Right lobe of liver (tissue), 6 donors: ENCODE results near the gene PKD1. TPM values are rescaled to one million over a fixed set of nuclear protein-coding genes. Genes with fewer than 3 reads are reported as not detected.

Experiments
- ATAC-seq, 4 donors: fragments of 200-7000 bp; cut with Tn5 transposase; one replicate each; pipeline ENCODE4 v1.9.1; 2020; ENCODE audit warnings: mild to moderate bottlenecking in 4 of 4, moderate library complexity in 4 of 4
- DNase-seq, 3 donors: peaks; one replicate each; pipeline ENCODE4 v3.0.0-alpha.2; 2020
- H3K27ac ChIP-seq, 3 donors: fragments of 200-600 bp; one replicate each; pipeline ENCODE4 v1.8.0; 2022
- H3K27me3 ChIP-seq, 2 donors: fragments of 200-600 bp; one replicate each; pipeline ENCODE4 v1.8.0; 2022
- H3K36me3 ChIP-seq, 4 donors: fragments of 200-600 bp; sonication (generic) in 1 of 4; one replicate each; pipeline versions ENCODE4 v1.5.1 to v1.8.0; 2017 to 2022; ENCODE audit warnings: control low read depth in 1 of 4
- H3K4me1 ChIP-seq, 4 donors: fragments of 200-600 bp; sonication (generic) in 1 of 4; one replicate each; pipeline versions ENCODE4 v1.5.1 to v1.8.0; 2017 to 2022; ENCODE audit warnings: control low read depth in 1 of 4
- H3K4me3 ChIP-seq, 3 donors: fragments of 200-600 bp; one replicate each; pipeline ENCODE4 v1.8.0; 2022
- H3K9me3 ChIP-seq, 4 donors: fragments of 200-600 bp; sonication (generic) in 1 of 4; one replicate each; pipeline versions ENCODE4 v1.5.1 to v1.8.0; 2017 to 2022; ENCODE audit warnings: control low read depth in 1 of 4
- POLR2A ChIP-seq: fragments of 450-650 bp; IDR thresholded peaks from one replicate; pipeline ENCODE4 v1.6.1; 2017; ENCODE audit warnings: antibody characterized with exemption, mild to moderate bottlenecking
- WGBS: methylation state at CpG from one replicate; pipeline ENCODE4 v1.1.6; 2018; ENCODE audit warnings: low coverage, low lambda C conversion rate; ENCODE audit not compliant: insufficient coverage; ENCODE audit errors: missing lambda C conversion rate; 5-methylcytosine and 5-hydroxymethylcytosine counted together
- intact Hi-C, 2 donors: fragments of 100-400 bp; cut with DNase I; formaldehyde crosslinking; loops; one replicate each; pipeline versions ENCODE4 v1.11.2 to v1.14.1; 2022
- total RNA-seq, 6 experiments: library from RNA; depleted of rRNA in 2 of 6; stranded (reverse); fragments of >200 nt in 2 of 6; fragmentation: NEBNext Ultra II Directional in 3 of 6; extraction: Animal tissue kit (Norgen Biotek cat#: 25700) in 3 of 6; gene quantifications; one replicate each; pipeline versions ENCODE4 v1.1.0 to v1.2.4, GENCODE V29; 2016 to 2023
- TF ChIP-seq, protein P1 (sequence below), 4 donors: fragments of 200-600 bp in 3 of 4; fragments of 450-650 bp in 1 of 4; IDR thresholded peaks; one replicate each; pipeline versions ENCODE4 v1.5.1 to v1.8.0; 2016 to 2022; ENCODE audit warnings: antibody characterized with exemption in 4 of 4, mild to moderate bottlenecking in 2 of 4
- donor health status: DM: no; HTN: yes; CAD: no.
- donor health status: DM: no; HTN: no; CAD: no.
- donor health status: DM: no; HTN: no; CAD: no.
- donor health status: DM: no; HTN: yes; CAD: no.
- donor health status: DM: no; HTN: yes; CAD: no.

The PKD1 gene
- total RNA-seq, 6 experiments from 2014 or later = 28.5 to 58.2 (median 42.8) TPM

- H3K4me3 ChIP-seq = no peak overlapping the region
- peaks cover 0 to 56% (median 5%) of the 10 kb centered on the region in 4 donors for H3K36me3 ChIP-seq
- DNase-seq (no peak), ATAC-seq (no peak)
- no peaks in the 10 kb centered on the region for H3K9me3 ChIP-seq
- intact Hi-C loops = no loop called here
- WGBS = no CpG with 5 or more reads among the region's 17 CpGs
- H3K27ac ChIP-seq = no peak overlapping the region
- H3K4me1 ChIP-seq = peaks cover 0 to 4% (median 2%) of the 10 kb centered on the region in 4 donors
- H3K27me3 ChIP-seq = no peaks in the 10 kb centered on the region
- TF ChIP-seq, protein P1, sequence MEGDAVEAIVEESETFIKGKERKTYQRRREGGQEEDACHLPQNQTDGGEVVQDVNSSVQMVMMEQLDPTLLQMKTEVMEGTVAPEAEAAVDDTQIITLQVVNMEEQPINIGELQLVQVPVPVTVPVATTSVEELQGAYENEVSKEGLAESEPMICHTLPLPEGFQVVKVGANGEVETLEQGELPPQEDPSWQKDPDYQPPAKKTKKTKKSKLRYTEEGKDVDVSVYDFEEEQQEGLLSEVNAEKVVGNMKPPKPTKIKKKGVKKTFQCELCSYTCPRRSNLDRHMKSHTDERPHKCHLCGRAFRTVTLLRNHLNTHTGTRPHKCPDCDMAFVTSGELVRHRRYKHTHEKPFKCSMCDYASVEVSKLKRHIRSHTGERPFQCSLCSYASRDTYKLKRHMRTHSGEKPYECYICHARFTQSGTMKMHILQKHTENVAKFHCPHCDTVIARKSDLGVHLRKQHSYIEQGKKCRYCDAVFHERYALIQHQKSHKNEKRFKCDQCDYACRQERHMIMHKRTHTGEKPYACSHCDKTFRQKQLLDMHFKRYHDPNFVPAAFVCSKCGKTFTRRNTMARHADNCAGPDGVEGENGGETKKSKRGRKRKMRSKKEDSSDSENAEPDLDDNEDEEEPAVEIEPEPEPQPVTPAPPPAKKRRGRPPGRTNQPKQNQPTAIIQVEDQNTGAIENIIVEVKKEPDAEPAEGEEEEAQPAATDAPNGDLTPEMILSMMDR (IDR thresholded peaks at IDR 0.05) = no peak
- TF ChIP-seq POLR2A = no peak
Measured at GRCh38 chr16:2053897-2054296, 81.8 kb downstream of the PKD1 start.

- DNase-seq (no peak), ATAC-seq (no peak)
- Histone ChIP-seq H3K27me3 (no peaks in the 10 kb centered on the region), H3K4me3 (no peak overlapping the region), H3K4me1 (peaks cover 0 to 10% (median 4%) of the 10 kb centered on the region in 4 donors), H3K9me3 (no peaks in the 10 kb centered on the region), H3K27ac (no peak overlapping the region), H3K36me3 (peaks cover 0 to 56% (median 5%) of the 10 kb centered on the region in 4 donors)
- no CpG with 5 or more reads among the region's 21 CpGs for WGBS
- intact Hi-C loops = no loop called here
- TF ChIP-seq POLR2A = no peak
- TF ChIP-seq, protein P1 (IDR thresholded peaks at IDR 0.05) = no peak
Measured at GRCh38 chr16:2053211-2053610, 82.5 kb downstream of the PKD1 start.

- ATAC-seq = peak; percentile 0 to 7 (median 2)
- H3K27ac ChIP-seq = peak overlapping the region in 2 of 3 donors; percentile 58 to 61
- intact Hi-C loops = no loop called here
- H3K9me3 ChIP-seq = no peaks in the 10 kb centered on the region
- peak overlapping the region; percentile 79 to 100 (median 98) for H3K4me3 ChIP-seq
- TF ChIP-seq, protein P1 (IDR thresholded peaks at IDR 0.05) = no peak
- no peak for TF ChIP-seq POLR2A
- no peak for DNase-seq
- peaks cover 0 to 25% (median 10%) of the 10 kb centered on the region in 4 donors for H3K4me1 ChIP-seq
- H3K36me3 ChIP-seq = peaks cover 0 to 31% (median 0%) of the 10 kb centered on the region in 4 donors
- H3K27me3 ChIP-seq = no peaks in the 10 kb centered on the region
- 6% methylated on average over 9 of the region's 30 CpGs for WGBS
Measured at GRCh38 chr16:2048116-2048543, 87.6 kb downstream of the PKD1 start.

DNA sequence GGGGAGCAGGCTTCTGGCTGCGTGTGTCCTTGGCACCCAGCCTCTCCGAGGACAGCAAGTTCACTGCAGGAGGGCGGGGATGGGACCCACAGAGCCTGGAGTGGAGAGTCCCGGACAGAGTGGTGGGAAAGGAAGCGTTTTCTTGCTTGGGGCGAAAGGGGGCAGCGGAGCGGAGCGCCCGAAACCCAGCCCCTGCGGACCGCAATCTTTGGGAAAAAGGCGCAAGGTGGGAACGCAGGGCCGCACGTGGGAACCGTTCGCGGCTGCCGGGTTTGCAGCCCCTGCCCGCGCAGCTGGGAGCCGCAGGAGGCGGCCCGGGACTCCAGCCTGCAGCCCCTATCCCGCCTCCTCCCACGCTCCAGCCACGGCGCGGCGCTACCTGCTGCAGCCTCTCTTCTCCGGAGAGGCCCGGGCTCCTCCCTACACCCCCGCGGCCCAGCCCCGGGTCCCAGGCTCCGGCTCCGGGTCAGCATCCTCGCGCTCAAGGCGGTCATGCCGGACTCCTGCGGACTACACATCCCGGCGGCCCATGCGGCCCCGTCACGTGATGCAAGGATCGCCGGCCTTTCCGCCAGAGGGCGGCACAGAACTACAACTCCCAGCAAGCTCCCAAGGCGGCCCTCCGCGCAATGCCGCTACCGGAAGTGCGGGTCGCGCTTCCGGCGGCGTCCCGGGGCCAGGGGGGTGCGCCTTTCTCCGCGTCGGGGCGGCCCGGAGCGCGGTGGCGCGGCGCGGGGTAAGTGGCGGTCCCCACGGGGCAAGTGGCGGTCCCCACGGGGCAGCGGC lies 88.2 kb downstream of the PKD1 start, which contains the start of the genes NTHL1 and TSC2:
NTHL1 (minus strand) TSS at position 505 of the 786 bp plus-strand sequence; CDS start at position 494, 11 bp downstream.
TSC2 (plus strand) TSS at position 656 of the 786 bp plus-strand sequence. CDS start 631 bp downstream, outside the sequence.
- H3K27ac ChIP-seq = peak within 1 kb of the TSS; percentile 8 to 61 (median 58)
- peaks cover 0 to 25% (median 0%) of the 10 kb centered on the region in 4 donors for H3K36me3 ChIP-seq
- intact Hi-C loops = no loop called here
- WGBS = 0% methylated on average over 23 of the region's 81 CpGs
- peak within 1 kb of the TSS; percentile 79 to 100 (median 98) for H3K4me3 ChIP-seq
- DNase-seq (peak; percentile 97 to 98 (median 98)), ATAC-seq (peak; percentile 92 to 96 (median 94))
- no peak for TF ChIP-seq POLR2A
- TF ChIP-seq, protein P1 (IDR thresholded peaks at IDR 0.05) = peak; percentile 29 to 55 (median 44)
- H3K27me3 ChIP-seq = no peaks in the 10 kb centered on the region
- H3K9me3 ChIP-seq = no peaks in the 10 kb centered on the region
- H3K4me1 ChIP-seq = peaks cover 0 to 26% (median 10%) of the 10 kb centered on the region in 4 donors
